HEK293T (cell line): ENCODE measurements around the gene P3H2.

ENCODE experiments used
- CTCF ChIA-PET: fragments of 350-600 bp; formaldehyde crosslinking; extraction: SDS; loops from one replicate; lab custom pipeline; 2021; ENCODE audit warnings: antibody characterized with exemption, inconsistent platforms; lab: Yijun Ruan, JAX
- POLR2A ChIA-PET: fragments of 350-600 bp; formaldehyde crosslinking; extraction: SDS; loops from one replicate; lab custom pipeline; 2020; ENCODE audit warnings: antibody characterized with exemption, inconsistent platforms; lab: Yijun Ruan, JAX
- DNase-seq: peaks from one replicate; pipeline ENCODE4 v3.0.0; 2012; ENCODE audit warnings: mixed read lengths; ENCODE audit errors: extremely low spot score
- ARNT ChIP-seq: fragments of 450-650 bp; IDR thresholded peaks from 2 replicates; pipeline ENCODE4 v1.6.1; 2017; ENCODE audit warnings: mild to moderate bottlenecking
- BHLHE40 ChIP-seq: fragments of 450-650 bp; IDR thresholded peaks from 2 replicates; pipeline ENCODE4 v1.6.1; 2016; ENCODE audit warnings: mild to moderate bottlenecking, moderate library complexity, borderline replicate concordance
- CTBP1 ChIP-seq: fragments of 450-650 bp; IDR thresholded peaks from 2 replicates; pipeline ENCODE4 v1.6.1; 2016; ENCODE audit warnings: borderline replicate concordance
- ELF4 ChIP-seq: fragments of 450-650 bp; IDR thresholded peaks from 2 replicates; pipeline ENCODE4 v1.6.1; 2017; ENCODE audit warnings: antibody characterized with exemption
- FOXA1 ChIP-seq: fragments of 450-650 bp; IDR thresholded peaks from 2 replicates; pipeline ENCODE4 v1.6.1; 2016; ENCODE audit warnings: mild to moderate bottlenecking
- FOXK2 ChIP-seq: fragments of 450-650 bp; IDR thresholded peaks from 2 replicates; pipeline ENCODE4 v1.6.1; 2016; ENCODE audit warnings: mild to moderate bottlenecking
- FOXM1 ChIP-seq: fragments of 450-650 bp; IDR thresholded peaks from 2 replicates; pipeline ENCODE4 v1.6.1; 2017; ENCODE audit warnings: mild to moderate bottlenecking, borderline replicate concordance
- HDGF ChIP-seq: fragments of 450-650 bp; IDR thresholded peaks from 2 replicates; pipeline ENCODE4 v1.6.1; 2017; ENCODE audit warnings: antibody characterized with exemption, borderline replicate concordance
- L3MBTL2 ChIP-seq: fragments of 450-650 bp; conservative IDR thresholded peaks from 2 replicates; pipeline ENCODE4 v1.6.1; 2016; ENCODE audit warnings: mild to moderate bottlenecking
- LEF1 ChIP-seq: fragments of 450-650 bp; IDR thresholded peaks from 2 replicates; pipeline ENCODE4 v1.6.1; 2017; ENCODE audit warnings: mild to moderate bottlenecking, borderline replicate concordance
- NFRKB ChIP-seq: fragments of 450-650 bp; IDR thresholded peaks from 2 replicates; pipeline ENCODE4 v1.6.1; 2016; ENCODE audit warnings: mild to moderate bottlenecking, moderate library complexity
- PKNOX1 ChIP-seq: fragments of 450-650 bp; IDR thresholded peaks from 2 replicates; pipeline ENCODE4 v1.6.1; 2016
- SP1 ChIP-seq: fragments of 450-650 bp; IDR thresholded peaks from 2 replicates; pipeline ENCODE4 v1.6.1; 2017
- SUZ12 ChIP-seq: fragments of 450-650 bp; IDR thresholded peaks from 2 replicates; pipeline ENCODE4 v1.6.1; 2016; ENCODE audit warnings: mild to moderate bottlenecking
- TARDBP ChIP-seq: fragments of 450-650 bp; IDR thresholded peaks from 2 replicates; pipeline ENCODE4 v1.6.1; 2016
- ZNF384 ChIP-seq: fragments of 450-650 bp; IDR thresholded peaks from 2 replicates; pipeline ENCODE4 v1.6.1; 2016

Gene P3H2

GRCh38 chr3:190142041-190142440 is 21.3 kb upstream of the P3H2 start:
- no peak for DNase-seq
- no peak for TF ChIP-seq HDGF
- TF ChIP-seq FOXK2, result no peak
- no peak for TF ChIP-seq NFRKB
- TF ChIP-seq ZNF384, result no peak
- TF ChIP-seq CTBP1, result no peak
- TF ChIP-seq ELF4, result no peak
- no peak for TF ChIP-seq PKNOX1
- no peak for TF ChIP-seq FOXM1
- no peak for TF ChIP-seq SUZ12
- TF ChIP-seq FOXA1, result no peak
- no peak for TF ChIP-seq TARDBP
- no peak for TF ChIP-seq LEF1
- no peak for TF ChIP-seq SP1
- TF ChIP-seq BHLHE40, result no peak
- no peak for TF ChIP-seq L3MBTL2
- TF ChIP-seq ARNT, result no peak
- ChIA-PET POLR2A (no interaction called here), CTCF (no interaction called here)

GRCh38 chr3:190139365-190139764 is 18.7 kb upstream of the P3H2 start:
- TF ChIP-seq L3MBTL2 (no peak), TARDBP (no peak), FOXK2 (no peak), PKNOX1 (no peak), ARNT (no peak), HDGF (no peak), CTBP1 (no peak), ELF4 (no peak), FOXM1 (no peak), SP1 (no peak), FOXA1 (no peak), LEF1 (no peak), ZNF384 (no peak)
- CTCF ChIA-PET, result no interaction called here
- DNase-seq, result no peak
- POLR2A ChIA-PET, result no interaction called here

GRCh38 chr3:190132371-190132770 is 11.7 kb upstream of the P3H2 start:
- POLR2A ChIA-PET, result interaction anchor here (0.7 kb wide), 1 partner anchor 51 kb away, joined by 3 read pairs; no protein-coding TSS in a partner anchor
- no peak for DNase-seq
- CTCF ChIA-PET, result no interaction called here
- TF ChIP-seq PKNOX1 (no peak), ARNT (no peak), SP1 (no peak), FOXA1 (no peak), L3MBTL2 (no peak), ZNF384 (no peak), LEF1 (no peak), SUZ12 (no peak), FOXK2 (no peak), BHLHE40 (no peak), NFRKB (no peak), ELF4 (no peak), TARDBP (no peak), FOXM1 (no peak), HDGF (no peak), CTBP1 (no peak)

GRCh38 chr3:190131329-190131728 is 10.6 kb upstream of the P3H2 start:
- POLR2A ChIA-PET, result no interaction called here
- no peak for DNase-seq

GRCh38 chr3:190130696-190131095 is 10.0 kb upstream of the P3H2 start:
- DNase-seq, result no peak
- TF ChIP-seq PKNOX1, result no peak
- no peak for TF ChIP-seq L3MBTL2
- no peak for TF ChIP-seq FOXK2
- no peak for TF ChIP-seq ELF4
- no peak for TF ChIP-seq SUZ12
- TF ChIP-seq TARDBP, result no peak
- TF ChIP-seq ZNF384, result no peak
- no peak for TF ChIP-seq FOXA1
- TF ChIP-seq ARNT, result no peak
- TF ChIP-seq NFRKB, result no peak
- no peak for TF ChIP-seq BHLHE40
- TF ChIP-seq SP1, result no peak
- TF ChIP-seq LEF1, result no peak
- no peak for TF ChIP-seq FOXM1
- no peak for TF ChIP-seq CTBP1
- no peak for TF ChIP-seq HDGF
- ChIA-PET CTCF (interaction anchor here (0.7 kb wide), 1 partner anchor 858 kb away, joined by 3 read pairs; no protein-coding TSS in a partner anchor), POLR2A (no interaction called here)

More at GRCh38 chr3:190131329-190131728, 10.6 kb upstream of the P3H2 start:
- TF ChIP-seq ZNF384, result no peak
- no peak for TF ChIP-seq ARNT
- no peak for TF ChIP-seq FOXM1
- CTCF ChIA-PET, result interaction anchor here (0.7 kb wide), 1 partner anchor 859 kb away, joined by 3 read pairs; no protein-coding TSS in a partner anchor

- CTCF ChIA-PET, result no interaction called here
- no peak for TF ChIP-seq FOXA1
- no peak for TF ChIP-seq ARNT
- no peak for DNase-seq
- POLR2A ChIA-PET, result no interaction called here
Measured at GRCh38 chr3:190130037-190130436, 9.3 kb upstream of the P3H2 start.
